ENCODE data around the gene POLH. TPM values are rescaled to one million over a fixed set of nuclear protein-coding genes. Genes with fewer than 3 reads are reported as not detected.
"Not testable (repeated sequence)": the region's sequence is repeated elsewhere in the genome, so short reads cannot be mapped to it uniquely, and the experiment has no call there.

POLH gene
- total RNA-seq, 2 donors from 2014 or later, result 11.2 to 11.3 TPM

- intact Hi-C loops (cut with DNase I, micrococcal nuclease), result no loop called here
- ATAC-seq, result no peak
Measured at GRCh38 chr6:43658161-43658560, 82.2 kb downstream of the POLH start.

GRCh38 chr6:43662948-43663347 lies 87.0 kb downstream of the POLH start:
- not testable (repeated sequence) for DNase-seq, ATAC-seq
- intact Hi-C loops (cut with DNase I, micrococcal nuclease), result loop anchor here (10.0 kb wide), 2 partner anchors 412 to 422 kb away; no protein-coding TSS in a partner anchor

More at GRCh38 chr6:43658161-43658560, 82.2 kb downstream of the POLH start:
- DNase-seq, result no peak

Other genes starting within 250 kb of the POLH start
- gene ZNF318, start 206.5 kb upstream of the POLH start, total RNA-seq, result 10 to 100 TPM; 12.3 to 13.2 TPM
- gene ABCC10, start 148.6 kb upstream of the POLH start, total RNA-seq, result 10 to 100 TPM; 32.1 to 34.6 TPM
- gene DLK2, start 120.6 kb upstream of the POLH start, total RNA-seq, result under 1 TPM; 0.27 to 0.28 TPM
- 10 to 100 TPM; 16.9 to 18.4 TPM for gene TJAP1, start 98.6 kb upstream of the POLH start, total RNA-seq
- under 1 TPM; 0.61 to 0.95 TPM for gene LRRC73, start 65.8 kb upstream of the POLH start, total RNA-seq
- 100 to 1,000 TPM; 113 to 134 TPM for gene YIPF3, start 59.3 kb upstream of the POLH start, total RNA-seq
- gene POLR1C, start 59.1 kb upstream of the POLH start, total RNA-seq, result 10 to 100 TPM; 19.6 to 26.9 TPM
- 10 to 100 TPM; 20.0 to 23.2 TPM for gene XPO5, start 147 bp upstream of the POLH start, total RNA-seq
- gene GTPBP2, start 53.1 kb downstream of the POLH start, total RNA-seq, result 10 to 100 TPM; 63.7 to 95.8 TPM
- 10 to 100 TPM; 37.0 to 49.8 TPM for gene MAD2L1BP, start 59.7 kb downstream of the POLH start, total RNA-seq
- under 1 TPM in 1 of 2 donors, not detected in 1; 0.11 TPM for gene RSPH9, start 68.9 kb downstream of the POLH start, total RNA-seq
- 10 to 100 TPM; 56.9 to 69.4 TPM for gene MRPS18A, start 111.6 kb downstream of the POLH start, total RNA-seq
- 100 to 1,000 TPM; 107 to 110 TPM for gene VEGFA, start 194.0 kb downstream of the POLH start, total RNA-seq

All from left colon (tissue), 2 donors.